Parathyroid adenoma (tissue), 2 donors: Measurements from ENCODE around the gene SHC3.

ENCODE experiments used
- H2AFZ ChIP-seq: fragments of 300-600 bp; sonication (generic); one replicate; pipeline ENCODE4 v1.7.0; 2017; ENCODE audit warnings: antibody characterized with exemption, mild to moderate bottlenecking
- H3K27ac ChIP-seq: fragments of 300-600 bp; sonication (generic); one replicate; pipeline ENCODE4 v1.7.0; 2017
- H3K27me3 ChIP-seq: fragments of 300-600 bp; sonication (generic); one replicate; pipeline ENCODE4 v1.7.0; 2017; ENCODE audit warnings: low read length; ENCODE audit not compliant: control insufficient read depth, insufficient read depth
- H3K36me3 ChIP-seq: fragments of 300-600 bp; sonication (generic); one replicate; pipeline ENCODE4 v1.7.0; 2017; ENCODE audit warnings: low read length; ENCODE audit not compliant: control insufficient read depth, insufficient read depth
- H3K4me1 ChIP-seq: fragments of 300-600 bp; sonication (generic); one replicate; pipeline ENCODE4 v1.7.0; 2017; ENCODE audit warnings: control low read depth
- H3K4me2 ChIP-seq: fragments of 300-600 bp; sonication (generic); one replicate; pipeline ENCODE4 v1.7.0; 2017; ENCODE audit warnings: low read length
- H3K4me3 ChIP-seq: fragments of 300-600 bp; sonication (generic); one replicate; pipeline ENCODE4 v1.7.0; 2017; ENCODE audit warnings: low read depth, low read length
- H3K79me2 ChIP-seq: fragments of 300-600 bp; sonication (generic); one replicate; pipeline ENCODE4 v1.7.0; 2017; ENCODE audit warnings: control low read depth
- H3K9ac ChIP-seq: fragments of 300-600 bp; sonication (generic); one replicate; pipeline ENCODE4 v1.7.0; 2017; ENCODE audit warnings: mild to moderate bottlenecking
- H3K9me3 ChIP-seq: fragments of 300-600 bp; sonication (generic); one replicate; pipeline ENCODE4 v1.7.0; 2017; ENCODE audit warnings: low read length; ENCODE audit not compliant: control insufficient read depth
- CTCF ChIP-seq: fragments of 300-600 bp; sonication (generic); IDR thresholded peaks from one replicate; pipeline ENCODE4 v1.7.0; 2017; ENCODE audit warnings: antibody characterized with exemption, mild to moderate bottlenecking
- donor health status: primary hyperparathyroidism.

The SHC3 gene

GRCh38 chr9:88987661-88988060 is 191.0 kb downstream of the SHC3 start:
- Histone ChIP-seq H3K4me1 (no peaks in the 10 kb centered on the region), H3K9ac (no peak overlapping the region), H3K36me3 (no peaks in the 10 kb centered on the region), H3K9me3 (no peaks in the 10 kb centered on the region), H3K4me2 (no peak overlapping the region), H3K27me3 (no peaks in the 10 kb centered on the region), H3K4me3 (no peak overlapping the region), H2AFZ (no peak overlapping the region), H3K27ac (no peak overlapping the region), H3K79me2 (no peaks in the 10 kb centered on the region)
- TF ChIP-seq CTCF = no peak

GRCh38 chr9:88986776-88987175 is 191.8 kb downstream of the SHC3 start:
- H3K9ac ChIP-seq = no peak overlapping the region

GRCh38 chr9:88985616-88986015 is 193.0 kb downstream of the SHC3 start:
- Histone ChIP-seq H3K36me3 (no peaks in the 10 kb centered on the region), H3K79me2 (no peaks in the 10 kb centered on the region), H3K9ac (no peak overlapping the region), H3K4me2 (no peak overlapping the region), H2AFZ (no peak overlapping the region), H3K27me3 (no peaks in the 10 kb centered on the region), H3K4me3 (no peak overlapping the region), H3K27ac (no peak overlapping the region), H3K9me3 (no peaks in the 10 kb centered on the region), H3K4me1 (no peaks in the 10 kb centered on the region)
- TF ChIP-seq CTCF = no peak

More at GRCh38 chr9:88986776-88987175, 191.8 kb downstream of the SHC3 start:
- Histone ChIP-seq H3K27me3 (no peaks in the 10 kb centered on the region), H2AFZ (no peak overlapping the region), H3K4me3 (no peak overlapping the region), H3K4me2 (no peak overlapping the region), H3K9me3 (no peaks in the 10 kb centered on the region), H3K79me2 (no peaks in the 10 kb centered on the region), H3K4me1 (no peaks in the 10 kb centered on the region), H3K36me3 (no peaks in the 10 kb centered on the region), H3K27ac (no peak overlapping the region)
- TF ChIP-seq CTCF = no peak

- Histone ChIP-seq H3K36me3 (no peaks in the 10 kb centered on the region), H3K4me1 (no peaks in the 10 kb centered on the region), H3K79me2 (no peaks in the 10 kb centered on the region), H3K27ac (no peak overlapping the region), H3K9me3 (no peaks in the 10 kb centered on the region), H3K4me2 (no peak overlapping the region), H2AFZ (no peak overlapping the region), H3K27me3 (no peaks in the 10 kb centered on the region), H3K9ac (no peak overlapping the region), H3K4me3 (no peak overlapping the region)
- no peak for TF ChIP-seq CTCF
Observed at GRCh38 chr9:88984543-88984883, 194.1 kb downstream of the SHC3 start.

GRCh38 chr9:88983865-88984542 is 194.6 kb downstream of the SHC3 start:
- Histone ChIP-seq H2AFZ (no peak overlapping the region), H3K4me1 (no peaks in the 10 kb centered on the region), H3K9me3 (no peaks in the 10 kb centered on the region), H3K27ac (no peak overlapping the region), H3K79me2 (no peaks in the 10 kb centered on the region), H3K9ac (no peak overlapping the region), H3K27me3 (no peaks in the 10 kb centered on the region), H3K4me2 (no peak overlapping the region), H3K4me3 (no peak overlapping the region), H3K36me3 (no peaks in the 10 kb centered on the region)
- no peak for TF ChIP-seq CTCF
